Hippocampal formation (tissue), 2 donors: Measurements from ENCODE around the gene FBXL13.

Experiments used
- DNase-seq, 2 donors: peaks; one replicate each; lab custom pipeline; 2025; lab: John Stamatoyannopoulos, UW

FBXL13 gene

GRCh38 chr7:102896585-102896984, 178.0 kb downstream of the FBXL13 start:
- DNase-seq = no peak

GRCh38 chr7:102895602-102896001, 179.0 kb downstream of the FBXL13 start:
- no peak for DNase-seq

DNA sequence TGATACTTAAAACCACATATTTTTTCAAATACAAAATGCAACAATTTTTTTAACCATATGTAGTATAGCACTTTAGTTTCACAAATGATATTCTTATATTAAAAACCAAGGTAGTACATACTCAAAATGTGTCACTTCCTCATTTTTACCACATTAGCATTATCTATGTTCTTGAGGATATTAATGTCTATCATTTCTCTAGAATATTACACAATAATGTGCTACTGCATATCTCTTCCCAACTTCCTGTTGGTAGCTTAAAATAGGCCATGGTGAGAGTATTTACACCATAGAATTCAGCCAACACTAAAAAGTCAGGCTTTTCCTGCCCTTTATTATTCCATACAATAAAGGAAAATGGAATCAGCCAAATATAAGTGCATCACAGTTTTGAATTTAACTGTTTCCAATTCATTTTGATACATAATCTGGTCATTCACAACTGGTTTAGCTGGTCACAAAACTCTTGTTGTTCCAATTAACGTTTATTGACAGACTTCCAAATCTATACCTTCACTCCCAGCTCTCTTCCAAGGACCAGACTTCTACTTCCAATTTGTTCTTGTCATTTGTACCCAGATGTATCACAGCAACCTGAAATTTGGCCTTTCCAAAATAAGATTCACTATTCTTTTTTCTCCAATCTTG, 181.8 kb downstream of the FBXL13 start:
- DNase-seq = no peak

GRCh38 chr7:102891693-102892261, 182.8 kb downstream of the FBXL13 start:
- DNase-seq = no peak

GRCh38 chr7:102890971-102891692, 183.5 kb downstream of the FBXL13 start:
- no peak for DNase-seq

GRCh38 chr7:102890292-102890970, 184.2 kb downstream of the FBXL13 start:
- no peak for DNase-seq

DNA sequence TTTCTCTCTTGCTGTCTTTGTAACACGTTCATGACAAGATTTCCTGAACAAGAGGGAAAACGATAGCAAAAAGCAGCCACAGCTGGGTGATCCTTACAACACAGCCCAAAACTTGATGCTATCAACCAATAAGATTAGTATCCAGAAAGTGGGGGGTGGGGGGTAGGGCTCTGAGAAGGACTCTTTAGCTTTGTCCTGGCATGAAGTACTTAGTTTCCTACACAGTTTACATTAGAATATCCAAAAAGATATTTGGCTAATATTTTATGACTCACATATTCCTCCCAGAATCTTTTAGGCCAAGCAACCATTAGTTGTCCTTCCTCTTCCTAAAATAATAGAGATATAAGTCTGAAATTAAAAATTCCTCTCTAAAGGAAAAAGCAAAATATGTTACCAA, 184.7 kb downstream of the FBXL13 start:
- DNase-seq = no peak

GRCh38 chr7:102888561-102889233, 185.9 kb downstream of the FBXL13 start:
- DNase-seq = no peak

- DNase-seq = no peak
Observed at GRCh38 chr7:102883098-102883860, 191.3 kb downstream of the FBXL13 start.

- no peak for DNase-seq
Observed at GRCh38 chr7:102875700-102876295, 198.8 kb downstream of the FBXL13 start.

GRCh38 chr7:102874966-102875365, 199.6 kb downstream of the FBXL13 start:
- DNase-seq = no peak

GRCh38 chr7:102874166-102874829, 200.3 kb downstream of the FBXL13 start:
- DNase-seq = no peak

DNA sequence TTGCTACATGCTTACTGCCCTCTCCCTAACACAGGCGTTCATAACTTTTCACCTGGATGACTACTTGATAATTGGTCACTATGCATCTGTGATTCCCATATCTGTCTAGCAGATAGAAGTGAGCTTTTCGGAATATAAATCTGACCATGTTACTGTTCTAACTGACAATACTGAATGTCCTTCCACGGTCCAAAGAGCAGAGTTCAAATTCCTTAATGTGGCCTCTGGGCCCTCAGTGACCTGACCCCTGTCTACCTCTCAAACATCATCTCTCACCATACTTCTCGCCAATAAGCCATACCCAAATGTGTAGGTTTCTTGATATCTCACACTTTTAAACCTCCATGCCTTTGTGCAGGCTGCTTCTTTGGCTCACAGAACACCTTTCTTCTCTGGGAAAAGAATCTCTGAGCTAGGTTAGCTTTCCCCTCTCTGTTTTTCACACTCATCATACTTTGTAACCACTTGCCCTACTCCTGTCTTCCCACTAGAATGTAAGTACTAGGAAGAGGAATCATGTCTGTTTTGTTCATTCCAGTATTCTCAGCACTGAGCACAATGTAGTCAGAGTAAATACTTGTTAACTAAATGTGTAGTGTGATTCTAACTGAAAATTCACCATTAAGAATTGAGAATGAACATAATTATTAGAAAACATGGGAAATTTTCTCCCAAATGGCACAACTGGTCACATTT, 201.0 kb downstream of the FBXL13 start:
- no peak for DNase-seq

DNA sequence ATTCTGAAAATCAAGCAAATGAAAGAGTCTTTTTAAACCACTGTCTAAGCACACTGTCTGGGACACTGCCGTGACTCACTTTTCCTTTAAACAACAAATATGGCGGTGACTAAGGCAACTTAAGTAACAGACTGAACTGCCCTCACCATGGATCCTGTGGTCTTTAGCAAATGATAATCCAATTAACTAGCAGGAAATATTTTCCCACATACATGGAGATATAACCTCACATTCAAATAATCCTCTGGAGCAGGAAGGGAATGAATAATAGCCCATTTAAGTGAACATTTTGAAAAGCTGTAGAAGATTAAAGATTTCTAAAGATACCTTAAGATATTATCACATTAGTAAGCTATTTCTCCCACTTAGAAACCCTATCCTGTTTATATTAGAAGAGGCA, 202.1 kb downstream of the FBXL13 start:
- no peak for DNase-seq

DNA sequence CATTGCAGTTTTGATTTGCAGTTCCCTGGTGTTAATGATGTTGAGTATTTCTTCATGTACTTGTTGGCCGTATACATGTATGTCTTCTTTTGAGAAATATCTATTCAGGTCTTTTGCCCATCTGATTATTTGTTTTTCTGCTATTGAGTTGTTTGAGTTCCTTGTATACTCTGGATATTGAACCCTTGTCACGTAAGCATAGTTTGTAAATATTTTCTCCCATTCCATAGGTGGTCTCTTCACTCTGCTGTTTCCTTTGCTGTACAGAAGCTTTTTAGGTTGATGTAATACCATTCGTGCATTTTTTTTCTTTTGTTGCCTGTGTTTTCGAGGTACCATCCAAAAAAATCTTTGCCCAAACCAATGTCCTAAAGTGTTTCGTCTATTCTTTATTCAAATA, 205.4 kb downstream of the FBXL13 start:
- no peak for DNase-seq

DNA sequence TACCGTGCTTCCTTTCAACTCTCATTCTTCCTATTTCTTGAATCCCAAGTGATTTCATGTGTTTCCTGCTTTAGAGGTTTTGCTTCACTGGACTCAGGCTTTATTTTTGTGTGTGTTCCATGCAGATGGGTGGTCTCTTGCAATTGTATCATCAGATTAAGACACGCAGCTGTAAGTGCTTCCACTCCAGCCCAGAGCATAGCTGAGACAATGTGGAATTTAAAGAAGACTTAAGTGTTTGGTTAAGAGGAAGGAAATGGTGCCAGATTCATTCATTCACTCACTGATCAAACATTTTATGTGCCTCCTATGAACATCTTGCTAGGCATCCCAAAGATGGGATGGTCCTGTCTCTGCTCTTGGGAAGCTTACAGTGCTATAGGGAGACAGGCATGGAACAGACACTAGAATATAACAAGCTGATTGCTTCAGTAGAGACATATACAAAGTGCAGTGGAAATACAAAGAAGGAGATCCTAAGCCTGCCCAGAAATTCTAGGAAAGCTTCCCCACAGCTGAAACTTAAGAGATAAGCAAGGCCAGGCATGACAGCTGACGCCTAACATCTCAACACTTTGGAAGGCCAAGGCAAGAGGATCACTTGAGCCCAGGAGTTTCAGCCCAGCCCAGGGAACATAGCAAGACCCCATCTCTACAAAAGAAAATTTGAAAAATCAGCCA, 207.9 kb downstream of the FBXL13 start:
- DNase-seq = no peak

- no peak for DNase-seq
Observed at GRCh38 chr7:102864958-102865357, 209.6 kb downstream of the FBXL13 start.

GRCh38 chr7:102860351-102860811, 214.2 kb downstream of the FBXL13 start:
- DNase-seq = no peak

GRCh38 chr7:102859799-102860125, 214.8 kb downstream of the FBXL13 start:
- DNase-seq = no peak
